ENCODE measurements around the gene RTN1.

The RTN1 gene

DNA sequence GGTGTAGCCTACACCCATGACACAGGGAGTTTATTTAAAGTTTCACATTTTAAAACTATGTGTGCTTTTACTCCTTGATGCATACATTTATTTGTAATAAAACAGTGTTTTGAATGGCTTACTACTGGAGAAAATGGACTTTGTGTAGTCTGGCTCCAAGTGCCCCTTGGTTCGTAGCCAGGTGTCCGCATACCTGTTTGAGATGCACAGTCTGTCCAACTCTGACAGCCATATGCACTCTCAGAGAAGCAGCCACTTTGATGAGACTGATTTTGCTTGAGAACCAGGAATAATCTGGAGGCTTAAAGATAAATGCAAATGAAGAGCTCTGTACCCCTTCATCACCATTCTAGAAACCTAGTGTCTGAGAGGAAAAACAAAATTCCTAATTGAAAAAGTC, 24.0 kb downstream of the RTN1 start:
- H3K14ac ChIP-seq (ENCODE audit: low read length) = no peak overlapping the region
- H2AFZ ChIP-seq (ENCODE audit: low read length) = no peak overlapping the region
- H2AK5ac ChIP-seq (ENCODE audit: low read depth, low read length) = no peak overlapping the region
- no peak overlapping the region for H2BK12ac ChIP-seq (ENCODE audit: low read length)
- H3K4me1 ChIP-seq (ENCODE audit: control insufficient read depth in 2 of 2, insufficient read depth in 1 of 2, low read depth in 1 of 2, low read length in 2 of 2) = no peaks in the 10 kb centered on the region
- no peak overlapping the region for H4K8ac ChIP-seq (ENCODE audit: low read depth, low read length)
- no peak overlapping the region for H2BK120ac ChIP-seq (ENCODE audit: low read depth, low read length)
- H3K36me3 ChIP-seq (replicated peaks in 1 of 2; ENCODE audit: control insufficient read depth in 2 of 2, insufficient read depth in 2 of 2, low read length in 2 of 2) = no peaks in the 10 kb centered on the region
- no peak overlapping the region for H3K4me2 ChIP-seq (ENCODE audit: insufficient read depth, low read length, poor library complexity, severe bottlenecking)
- DNase-seq (ENCODE audit: low spot score) = no peak
- no peak overlapping the region for H3K4ac ChIP-seq (ENCODE audit: low read length)
- H3K27ac ChIP-seq (replicated peaks; ENCODE audit: low read length) = no peak overlapping the region
- peaks cover 0 to 3% (median 0%) of the 10 kb centered on the region in 3 experiments for H3K27me3 ChIP-seq (ENCODE audit: control insufficient read depth in 3 of 3, insufficient read depth in 3 of 3, low read depth in 1 of 3, low read length in 3 of 3)
- H4K91ac ChIP-seq (ENCODE audit: low read depth, low read length, poor library complexity) = no peak overlapping the region
- H2BK15ac ChIP-seq (ENCODE audit: low read length) = no peak overlapping the region
- no peak overlapping the region for H3K9ac ChIP-seq (ENCODE audit: low read depth, low read length, poor library complexity)
- no peaks in the 10 kb centered on the region for H3K9me3 ChIP-seq (replicated peaks in 1 of 2; ENCODE audit: control insufficient read depth in 2 of 2, insufficient read depth in 1 of 2, low read depth in 1 of 2, low read length in 2 of 2)
- no CpG with 5 or more reads among the region's 2 CpGs for WGBS, 2 donors (ENCODE audit: extremely low coverage in 2 of 2, insufficient read length in 2 of 2, insufficient replicate concordance in 1 of 2)
- no peak overlapping the region for H3K4me3 ChIP-seq (ENCODE audit: low read length in 2 of 2)
- H3K18ac ChIP-seq (ENCODE audit: low read length) = no peak overlapping the region
- H3K23ac ChIP-seq (ENCODE audit: low read depth, low read length, poor library complexity) = no peak overlapping the region
- no peak overlapping the region for H2BK5ac ChIP-seq (ENCODE audit: low read length)
- no peaks in the 10 kb centered on the region for H3K79me1 ChIP-seq (ENCODE audit: low read depth, low read length)

GRCh38 chr14:59845245-59845644, 25.3 kb downstream of the RTN1 start:
- H2BK5ac ChIP-seq (ENCODE audit: low read length) = no peak overlapping the region
- H3K4me3 ChIP-seq (ENCODE audit: low read length in 2 of 2) = no peak overlapping the region
- no peaks in the 10 kb centered on the region for H3K36me3 ChIP-seq (replicated peaks in 1 of 2; ENCODE audit: control insufficient read depth in 2 of 2, insufficient read depth in 2 of 2, low read length in 2 of 2)
- H2BK15ac ChIP-seq (ENCODE audit: low read length) = no peak overlapping the region
- no peak overlapping the region for H3K14ac ChIP-seq (ENCODE audit: low read length)
- no peak overlapping the region for H3K18ac ChIP-seq (ENCODE audit: low read length)
- no peak overlapping the region for H2BK120ac ChIP-seq (ENCODE audit: low read depth, low read length)
- no peak overlapping the region for H3K4me2 ChIP-seq (ENCODE audit: insufficient read depth, low read length, poor library complexity, severe bottlenecking)
- no peak overlapping the region for H3K4ac ChIP-seq (ENCODE audit: low read length)
- no peak overlapping the region for H3K23ac ChIP-seq (ENCODE audit: low read depth, low read length, poor library complexity)
- H3K27me3 ChIP-seq (ENCODE audit: control insufficient read depth in 3 of 3, insufficient read depth in 3 of 3, low read depth in 1 of 3, low read length in 3 of 3) = peaks cover 0 to 3% (median 0%) of the 10 kb centered on the region in 3 experiments
- no CpG with 5 or more reads among the region's 3 CpGs for WGBS, 2 donors (ENCODE audit: extremely low coverage in 2 of 2, insufficient read length in 2 of 2, insufficient replicate concordance in 1 of 2)
- H3K9ac ChIP-seq (ENCODE audit: low read depth, low read length, poor library complexity) = no peak overlapping the region
- H2AK5ac ChIP-seq (ENCODE audit: low read depth, low read length) = no peak overlapping the region
- no peak overlapping the region for H4K8ac ChIP-seq (ENCODE audit: low read depth, low read length)
- H3K27ac ChIP-seq (replicated peaks; ENCODE audit: low read length) = no peak overlapping the region
- no peaks in the 10 kb centered on the region for H3K79me1 ChIP-seq (ENCODE audit: low read depth, low read length)
- H3K4me1 ChIP-seq (ENCODE audit: control insufficient read depth in 2 of 2, insufficient read depth in 1 of 2, low read depth in 1 of 2, low read length in 2 of 2) = no peaks in the 10 kb centered on the region
- H3K9me3 ChIP-seq (replicated peaks in 1 of 2; ENCODE audit: control insufficient read depth in 2 of 2, insufficient read depth in 1 of 2, low read depth in 1 of 2, low read length in 2 of 2) = no peaks in the 10 kb centered on the region
- H2AFZ ChIP-seq (ENCODE audit: low read length) = no peak overlapping the region
- no peak overlapping the region for H4K91ac ChIP-seq (ENCODE audit: low read depth, low read length, poor library complexity)
- no peak for DNase-seq (ENCODE audit: low spot score)
- H2BK12ac ChIP-seq (ENCODE audit: low read length) = no peak overlapping the region

DNA sequence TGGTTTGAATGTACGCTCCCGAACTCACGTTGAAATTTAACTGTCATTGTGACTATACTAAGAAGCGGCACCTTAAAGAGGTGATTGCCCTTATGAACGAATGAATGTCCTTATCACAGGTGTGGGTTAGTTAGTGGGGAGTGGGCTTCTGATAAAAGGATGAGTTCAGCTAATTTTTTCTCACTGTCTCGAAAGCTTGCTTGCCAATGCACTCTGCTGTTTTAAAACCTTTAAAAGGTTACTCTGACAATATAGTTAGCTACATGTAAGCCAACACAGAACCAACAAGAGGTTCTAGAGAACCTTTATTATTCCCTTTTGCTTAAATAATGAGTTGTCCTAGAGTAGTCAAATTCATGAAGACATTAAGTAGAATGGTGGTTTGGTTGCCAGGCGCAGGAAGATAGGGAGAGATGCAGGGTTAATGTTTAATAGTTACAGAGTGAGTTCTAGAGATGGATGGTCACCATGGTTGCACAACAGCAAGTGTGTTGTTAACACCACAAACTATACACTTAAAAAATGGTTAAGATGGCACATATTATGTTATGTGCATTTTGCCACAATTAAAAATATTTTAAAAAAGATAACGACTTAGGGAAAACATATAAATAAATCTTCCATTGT, 26.3 kb downstream of the RTN1 start:
- no peak overlapping the region for H4K8ac ChIP-seq (ENCODE audit: low read depth, low read length)
- H3K79me1 ChIP-seq (ENCODE audit: low read depth, low read length) = no peaks in the 10 kb centered on the region
- no peak overlapping the region for H3K27ac ChIP-seq (replicated peaks; ENCODE audit: low read length)
- no peak overlapping the region for H2BK12ac ChIP-seq (ENCODE audit: low read length)
- H3K4me2 ChIP-seq (ENCODE audit: insufficient read depth, low read length, poor library complexity, severe bottlenecking) = no peak overlapping the region
- H3K4ac ChIP-seq (ENCODE audit: low read length) = no peak overlapping the region
- no peak for DNase-seq (ENCODE audit: low spot score)
- no peaks in the 10 kb centered on the region for H3K4me1 ChIP-seq (ENCODE audit: control insufficient read depth in 2 of 2, insufficient read depth in 1 of 2, low read depth in 1 of 2, low read length in 2 of 2)
- no CpG with 5 or more reads among the region's 8 CpGs for WGBS, 2 donors (ENCODE audit: extremely low coverage in 2 of 2, insufficient read length in 2 of 2, insufficient replicate concordance in 1 of 2)
- no peak overlapping the region for H3K18ac ChIP-seq (ENCODE audit: low read length)
- H4K91ac ChIP-seq (ENCODE audit: low read depth, low read length, poor library complexity) = no peak overlapping the region
- no peak overlapping the region for H3K9ac ChIP-seq (ENCODE audit: low read depth, low read length, poor library complexity)
- no peak overlapping the region for H2BK15ac ChIP-seq (ENCODE audit: low read length)
- H3K14ac ChIP-seq (ENCODE audit: low read length) = no peak overlapping the region
- H2AK5ac ChIP-seq (ENCODE audit: low read depth, low read length) = no peak overlapping the region
- H3K36me3 ChIP-seq (replicated peaks in 1 of 2; ENCODE audit: control insufficient read depth in 2 of 2, insufficient read depth in 2 of 2, low read length in 2 of 2) = no peaks in the 10 kb centered on the region
- peaks cover 0 to 3% (median 0%) of the 10 kb centered on the region in 3 experiments for H3K27me3 ChIP-seq (ENCODE audit: control insufficient read depth in 3 of 3, insufficient read depth in 3 of 3, low read depth in 1 of 3, low read length in 3 of 3)
- H2BK120ac ChIP-seq (ENCODE audit: low read depth, low read length) = no peak overlapping the region
- no peak overlapping the region for H3K4me3 ChIP-seq (ENCODE audit: low read length in 2 of 2)
- H3K23ac ChIP-seq (ENCODE audit: low read depth, low read length, poor library complexity) = no peak overlapping the region
- H2BK5ac ChIP-seq (ENCODE audit: low read length) = no peak overlapping the region
- H3K9me3 ChIP-seq (replicated peaks in 1 of 2; ENCODE audit: control insufficient read depth in 2 of 2, insufficient read depth in 1 of 2, low read depth in 1 of 2, low read length in 2 of 2) = no peaks in the 10 kb centered on the region
- H2AFZ ChIP-seq (ENCODE audit: low read length) = no peak overlapping the region

- no peaks in the 10 kb centered on the region for H3K4me1 ChIP-seq (ENCODE audit: control insufficient read depth in 2 of 2, insufficient read depth in 1 of 2, low read depth in 1 of 2, low read length in 2 of 2)
- H2BK15ac ChIP-seq (ENCODE audit: low read length) = no peak overlapping the region
- H4K91ac ChIP-seq (ENCODE audit: low read depth, low read length, poor library complexity) = no peak overlapping the region
- no CpG with 5 or more reads among the region's 3 CpGs for WGBS, 2 donors (ENCODE audit: extremely low coverage in 2 of 2, insufficient read length in 2 of 2, insufficient replicate concordance in 1 of 2)
- no peak overlapping the region for H3K18ac ChIP-seq (ENCODE audit: low read length)
- H2BK5ac ChIP-seq (ENCODE audit: low read length) = no peak overlapping the region
- no peak overlapping the region for H3K4ac ChIP-seq (ENCODE audit: low read length)
- no peak overlapping the region for H3K27ac ChIP-seq (replicated peaks; ENCODE audit: low read length)
- no peak overlapping the region for H3K23ac ChIP-seq (ENCODE audit: low read depth, low read length, poor library complexity)
- H3K9me3 ChIP-seq (replicated peaks in 1 of 2; ENCODE audit: control insufficient read depth in 2 of 2, insufficient read depth in 1 of 2, low read depth in 1 of 2, low read length in 2 of 2) = no peaks in the 10 kb centered on the region
- no peak overlapping the region for H3K4me2 ChIP-seq (ENCODE audit: insufficient read depth, low read length, poor library complexity, severe bottlenecking)
- no peak overlapping the region for H3K4me3 ChIP-seq (ENCODE audit: low read length in 2 of 2)
- H3K14ac ChIP-seq (ENCODE audit: low read length) = no peak overlapping the region
- no peak overlapping the region for H2AK5ac ChIP-seq (ENCODE audit: low read depth, low read length)
- H2BK12ac ChIP-seq (ENCODE audit: low read length) = no peak overlapping the region
- H3K79me1 ChIP-seq (ENCODE audit: low read depth, low read length) = no peaks in the 10 kb centered on the region
- H2BK120ac ChIP-seq (ENCODE audit: low read depth, low read length) = no peak overlapping the region
- no peak overlapping the region for H2AFZ ChIP-seq (ENCODE audit: low read length)
- H3K9ac ChIP-seq (ENCODE audit: low read depth, low read length, poor library complexity) = no peak overlapping the region
- H3K27me3 ChIP-seq (ENCODE audit: control insufficient read depth in 3 of 3, insufficient read depth in 3 of 3, low read depth in 1 of 3, low read length in 3 of 3) = no peaks in the 10 kb centered on the region
- H4K8ac ChIP-seq (ENCODE audit: low read depth, low read length) = no peak overlapping the region
- DNase-seq (ENCODE audit: low spot score) = no peak
- no peaks in the 10 kb centered on the region for H3K36me3 ChIP-seq (replicated peaks in 1 of 2; ENCODE audit: control insufficient read depth in 2 of 2, insufficient read depth in 2 of 2, low read length in 2 of 2)
These were observed 34.5 kb downstream of the RTN1 start for GRCh38 chr14:59836116-59836515.
